ENCODE results near the gene CDH23. TPM values are rescaled to one million over a fixed set of nuclear protein-coding genes. Genes with fewer than 3 reads are reported as not detected.
A peak's percentile ranks its signal among the peaks of the same experiment; 100 is the strongest.

The CDH23 gene
- polyA plus RNA-seq, 1 donor (not counting 4 experiments of a cell fraction or from before 2014, with no cell fraction given) = 0.01 TPM

DNA sequence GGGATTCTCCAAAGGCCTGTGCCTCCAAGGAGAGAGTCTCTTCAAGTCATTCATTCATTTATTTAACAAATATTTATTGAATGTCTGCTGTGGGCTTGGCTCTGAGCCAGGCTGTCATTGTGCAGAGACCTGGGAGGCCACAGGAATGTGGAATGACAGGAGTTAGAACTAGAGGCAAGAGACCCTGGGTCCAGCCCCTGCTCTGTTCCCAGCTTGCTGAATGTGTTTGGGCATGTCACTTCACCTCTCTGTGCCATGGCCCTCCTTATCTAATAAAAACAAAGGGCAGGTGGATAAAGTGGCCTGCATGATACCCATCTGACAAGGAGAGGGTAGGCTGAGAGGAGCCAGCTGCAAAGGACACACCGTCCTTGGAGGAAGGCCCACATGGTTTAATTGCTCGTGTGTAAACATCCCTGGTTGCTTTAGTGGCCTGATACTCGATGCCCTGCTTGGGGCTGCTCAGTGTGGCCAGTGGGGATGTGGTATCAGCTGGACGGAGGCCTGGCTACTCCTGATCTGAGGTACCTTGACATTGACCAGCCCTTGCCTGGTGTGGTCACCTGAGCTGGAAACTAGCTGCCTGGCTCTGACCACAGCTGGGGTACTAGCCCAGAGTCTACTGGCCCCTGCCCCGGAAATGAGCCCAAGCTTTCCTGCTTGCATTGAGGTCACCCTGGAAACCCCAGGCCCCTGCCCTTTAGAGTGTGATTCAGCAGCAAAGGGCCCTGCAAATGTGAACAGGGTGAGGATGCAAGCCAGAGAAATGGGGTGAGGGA, 116.2 kb downstream of the CDH23 start:
- no peaks in the 10 kb centered on the region for H3K9me1 ChIP-seq (ENCODE audit: control insufficient read depth, extremely low read depth, insufficient read depth, low read length)
- H3K9me3 ChIP-seq (ENCODE audit: control insufficient read depth, low read depth, low read length) = no peaks in the 10 kb centered on the region
- peak; percentile 34 for FAIRE-seq
- peaks cover 7% of the 10 kb centered on the region for H3K27me3 ChIP-seq (ENCODE audit: control insufficient read depth, extremely low read depth, insufficient read depth, low read length)
- no peak for DNase-seq (ENCODE audit: low read depth, low spot score)
- dilution Hi-C loops (cut with MboI; ENCODE audit: extremely low pct_ligation_motif_present, low sequenced_read_pairs) = no loop called here
- no peaks in the 10 kb centered on the region for H4K20me1 ChIP-seq (ENCODE audit: control insufficient read depth, extremely low read depth, insufficient read depth, low read length)
- peaks cover 11% of the 10 kb centered on the region for H3K4me1 ChIP-seq (ENCODE audit: control insufficient read depth, extremely low read depth, insufficient read depth, low read length)
- no peak overlapping the region for H3K4me2 ChIP-seq (ENCODE audit: control insufficient read depth, extremely low read depth, insufficient read depth, low read depth, low read length)
- no peak overlapping the region for H3K9ac ChIP-seq (ENCODE audit: control insufficient read depth, extremely low read depth, insufficient read depth, low read length)
- H3K79me2 ChIP-seq (ENCODE audit: control insufficient read depth, insufficient read depth, low read length) = no peaks in the 10 kb centered on the region
- no peaks in the 10 kb centered on the region for H3K36me3 ChIP-seq (ENCODE audit: control insufficient read depth in 2 of 2, extremely low read depth in 1 of 2, insufficient read depth in 2 of 2, low read length in 2 of 2)
- TF ChIP-seq, protein P1, sequence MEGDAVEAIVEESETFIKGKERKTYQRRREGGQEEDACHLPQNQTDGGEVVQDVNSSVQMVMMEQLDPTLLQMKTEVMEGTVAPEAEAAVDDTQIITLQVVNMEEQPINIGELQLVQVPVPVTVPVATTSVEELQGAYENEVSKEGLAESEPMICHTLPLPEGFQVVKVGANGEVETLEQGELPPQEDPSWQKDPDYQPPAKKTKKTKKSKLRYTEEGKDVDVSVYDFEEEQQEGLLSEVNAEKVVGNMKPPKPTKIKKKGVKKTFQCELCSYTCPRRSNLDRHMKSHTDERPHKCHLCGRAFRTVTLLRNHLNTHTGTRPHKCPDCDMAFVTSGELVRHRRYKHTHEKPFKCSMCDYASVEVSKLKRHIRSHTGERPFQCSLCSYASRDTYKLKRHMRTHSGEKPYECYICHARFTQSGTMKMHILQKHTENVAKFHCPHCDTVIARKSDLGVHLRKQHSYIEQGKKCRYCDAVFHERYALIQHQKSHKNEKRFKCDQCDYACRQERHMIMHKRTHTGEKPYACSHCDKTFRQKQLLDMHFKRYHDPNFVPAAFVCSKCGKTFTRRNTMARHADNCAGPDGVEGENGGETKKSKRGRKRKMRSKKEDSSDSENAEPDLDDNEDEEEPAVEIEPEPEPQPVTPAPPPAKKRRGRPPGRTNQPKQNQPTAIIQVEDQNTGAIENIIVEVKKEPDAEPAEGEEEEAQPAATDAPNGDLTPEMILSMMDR (optimal IDR thresholded peaks at IDR 0.05 in 1 of 3, IDR thresholded peaks at IDR 0.05 in 1 of 3, conservative IDR thresholded peaks at IDR 0.05 in 1 of 3; ENCODE audit: extremely low read depth in 1 of 3, insufficient read depth in 2 of 3, low read length in 3 of 3) = no peak
- no peak for TF ChIP-seq EZH2 (IDR thresholded peaks at IDR 0.05; ENCODE audit: low read length)
- H3K4me3 ChIP-seq (ENCODE audit: control insufficient read depth in 2 of 3, extremely low read depth in 1 of 3, insufficient read depth in 2 of 3, low read depth in 1 of 3, low read length in 3 of 3) = no peak overlapping the region
- no peak overlapping the region for H3K27ac ChIP-seq (ENCODE audit: control insufficient read depth, insufficient read depth, low read length)
- no peak overlapping the region for H2AFZ ChIP-seq (ENCODE audit: control insufficient read depth, low read length)

DNA sequence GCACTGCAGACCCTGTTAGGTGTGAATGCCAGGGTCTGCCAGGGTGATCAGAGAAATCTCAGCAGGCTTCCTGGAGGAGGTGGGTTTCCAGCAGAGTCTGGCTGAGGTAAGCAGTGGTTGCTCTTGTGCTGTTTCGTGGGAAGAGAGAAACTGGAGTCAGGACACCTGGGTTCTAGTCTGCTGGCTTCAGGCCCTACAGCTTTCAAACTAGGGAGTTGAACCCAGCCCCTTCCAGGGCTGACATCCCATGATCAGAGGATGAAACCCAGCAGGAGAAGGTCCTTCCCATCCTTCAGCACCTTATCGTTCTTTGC, 116.8 kb downstream of the CDH23 start:
- H3K9me1 ChIP-seq (ENCODE audit: control insufficient read depth, extremely low read depth, insufficient read depth, low read length) = no peaks in the 10 kb centered on the region
- DNase-seq (ENCODE audit: low read depth, low spot score) = no peak
- peaks cover 7% of the 10 kb centered on the region for H3K27me3 ChIP-seq (ENCODE audit: control insufficient read depth, extremely low read depth, insufficient read depth, low read length)
- peaks cover 11% of the 10 kb centered on the region for H3K4me1 ChIP-seq (ENCODE audit: control insufficient read depth, extremely low read depth, insufficient read depth, low read length)
- no peak for TF ChIP-seq EZH2 (IDR thresholded peaks at IDR 0.05; ENCODE audit: low read length)
- TF ChIP-seq, protein P1 (optimal IDR thresholded peaks at IDR 0.05 in 1 of 3, IDR thresholded peaks at IDR 0.05 in 1 of 3, conservative IDR thresholded peaks at IDR 0.05 in 1 of 3; ENCODE audit: extremely low read depth in 1 of 3, insufficient read depth in 2 of 3, low read length in 3 of 3) = no peak
- no peak overlapping the region for H3K27ac ChIP-seq (ENCODE audit: control insufficient read depth, insufficient read depth, low read length)
- H3K9me3 ChIP-seq (ENCODE audit: control insufficient read depth, low read depth, low read length) = no peaks in the 10 kb centered on the region
- dilution Hi-C loops (cut with MboI; ENCODE audit: extremely low pct_ligation_motif_present, low sequenced_read_pairs) = no loop called here
- H3K9ac ChIP-seq (ENCODE audit: control insufficient read depth, extremely low read depth, insufficient read depth, low read length) = no peak overlapping the region
- no peaks in the 10 kb centered on the region for H4K20me1 ChIP-seq (ENCODE audit: control insufficient read depth, extremely low read depth, insufficient read depth, low read length)
- no peaks in the 10 kb centered on the region for H3K36me3 ChIP-seq (ENCODE audit: control insufficient read depth in 2 of 2, extremely low read depth in 1 of 2, insufficient read depth in 2 of 2, low read length in 2 of 2)
- H3K4me2 ChIP-seq (ENCODE audit: control insufficient read depth, extremely low read depth, insufficient read depth, low read depth, low read length) = no peak overlapping the region
- no peaks in the 10 kb centered on the region for H3K79me2 ChIP-seq (ENCODE audit: control insufficient read depth, insufficient read depth, low read length)
- no peak for FAIRE-seq
- H2AFZ ChIP-seq (ENCODE audit: control insufficient read depth, low read length) = no peak overlapping the region
- H3K4me3 ChIP-seq (ENCODE audit: control insufficient read depth in 2 of 3, extremely low read depth in 1 of 3, insufficient read depth in 2 of 3, low read depth in 1 of 3, low read length in 3 of 3) = no peak overlapping the region
